DMS114 treated with DMSO at 0.1 percent for 48 hours (cell line): ENCODE results near the gene VSTM2B.

Source experiments
- DNase-seq: peaks from one replicate; lab custom pipeline; 2025; ENCODE audit not compliant: unreplicated experiment; lab: John Stamatoyannopoulos, UW

The VSTM2B gene

DNA sequence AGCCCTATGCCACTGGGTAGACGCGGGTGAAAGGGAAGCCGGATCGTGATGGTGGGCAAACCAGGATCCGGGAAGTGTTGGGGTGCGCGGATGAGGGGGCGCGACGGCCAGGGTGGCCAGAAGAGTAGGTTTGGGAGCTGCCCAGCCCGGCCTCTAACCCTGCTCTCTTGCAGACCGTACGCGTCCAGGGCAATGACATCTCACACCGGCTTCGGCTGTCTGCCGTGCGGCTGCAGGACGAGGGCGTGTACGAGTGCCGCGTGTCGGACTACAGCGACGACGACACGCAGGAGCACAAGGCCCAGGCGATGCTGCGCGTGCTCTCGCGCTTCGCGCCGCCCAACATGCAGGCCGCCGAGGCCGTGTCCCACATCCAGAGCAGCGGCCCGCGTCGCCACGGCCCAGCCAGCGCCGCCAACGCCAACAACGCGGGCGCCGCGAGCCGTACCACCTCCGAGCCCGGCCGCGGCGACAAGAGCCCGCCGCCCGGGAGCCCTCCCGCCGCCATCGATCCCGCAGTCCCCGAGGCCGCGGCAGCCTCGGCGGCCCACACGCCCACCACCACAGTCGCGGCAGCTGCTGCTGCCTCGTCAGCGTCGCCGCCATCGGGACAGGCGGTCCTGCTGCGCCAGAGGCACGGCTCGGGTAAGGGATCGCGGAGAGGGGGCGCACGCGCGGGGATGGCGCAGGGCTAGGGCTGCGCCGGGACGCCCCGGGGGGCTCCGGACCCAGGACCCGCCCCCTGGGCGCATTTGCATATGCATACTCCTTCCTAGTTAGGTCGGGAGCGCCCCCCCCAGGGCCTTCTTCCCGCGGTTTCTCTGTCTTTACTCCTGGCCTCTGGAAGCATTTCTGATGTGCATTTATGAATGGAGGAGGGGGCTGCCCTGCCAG lies 4.1 kb downstream of the VSTM2B start:
- no peak for DNase-seq

DNA sequence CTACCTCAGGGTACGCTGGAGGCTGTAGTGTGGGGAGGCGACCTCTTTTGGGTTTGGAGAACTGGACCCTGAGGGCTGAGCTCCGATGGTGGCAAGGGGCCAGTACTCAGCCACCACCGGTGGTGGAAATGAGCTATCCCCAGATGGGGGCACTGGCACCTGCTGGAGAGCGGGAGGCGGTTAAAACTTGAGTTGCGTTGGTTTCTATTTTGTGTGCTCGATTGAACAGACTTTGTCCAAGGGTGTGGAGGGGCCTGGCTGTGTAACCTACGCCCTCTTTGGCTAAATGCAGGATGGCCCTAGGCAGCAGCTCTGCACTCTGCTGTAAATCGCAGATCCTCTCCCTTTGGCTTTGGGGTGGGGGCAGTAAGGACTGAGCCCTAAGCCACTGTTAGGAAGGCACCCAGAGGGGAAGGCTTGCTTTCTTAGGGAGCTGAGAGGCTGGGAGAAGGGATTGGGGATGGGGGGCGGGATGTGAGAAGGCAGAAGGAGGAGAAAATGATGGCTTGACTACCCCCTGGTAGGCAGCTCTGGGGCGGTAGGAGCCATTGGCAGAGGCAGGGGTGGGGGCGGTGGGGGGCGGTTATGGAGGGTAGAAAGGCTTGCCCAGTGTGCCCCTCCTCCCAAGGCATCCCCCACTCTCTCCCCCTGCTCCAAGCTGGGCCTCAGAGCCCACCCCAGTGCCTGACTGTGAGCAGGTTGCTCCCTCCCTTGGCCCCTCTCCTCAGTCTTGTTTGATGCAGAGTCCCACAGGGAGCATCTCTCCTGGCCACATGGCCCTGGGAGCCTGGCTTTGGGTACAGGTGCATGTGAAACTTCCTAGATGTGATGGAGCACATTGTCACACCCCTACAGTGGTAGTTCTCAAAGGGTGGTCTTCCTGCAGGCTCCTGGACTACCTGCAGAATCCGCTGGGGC lies 5.0 kb downstream of the VSTM2B start:
- no peak for DNase-seq

DNA sequence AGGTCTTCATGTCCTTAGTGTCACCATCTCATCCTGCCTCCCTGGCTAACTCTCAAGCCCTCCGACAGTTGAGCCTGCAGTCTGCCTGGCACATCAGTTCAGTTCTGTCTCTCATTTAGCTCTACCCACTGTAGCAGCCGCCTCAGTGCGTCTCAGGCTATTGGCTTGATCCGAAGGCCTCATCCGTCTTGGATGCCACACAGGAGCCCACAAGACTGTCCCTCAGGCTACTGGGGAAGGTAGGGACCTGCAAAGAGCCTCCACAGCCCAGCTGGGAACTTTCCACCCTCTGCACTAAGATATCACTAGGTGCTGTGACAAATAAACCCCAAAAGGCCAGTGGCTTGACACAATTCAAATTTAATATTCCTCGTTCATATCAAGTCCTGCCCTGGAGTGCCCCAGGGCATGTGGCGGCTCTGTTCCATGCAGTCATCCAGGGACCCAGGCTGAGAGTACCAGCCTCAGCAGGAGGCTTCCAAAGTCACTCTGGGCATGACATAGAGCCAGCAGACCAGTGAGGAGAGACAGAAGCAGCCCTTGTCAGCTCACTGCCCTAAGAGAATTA lies 5.7 kb downstream of the VSTM2B start:
- DNase-seq, result no peak

DNA sequence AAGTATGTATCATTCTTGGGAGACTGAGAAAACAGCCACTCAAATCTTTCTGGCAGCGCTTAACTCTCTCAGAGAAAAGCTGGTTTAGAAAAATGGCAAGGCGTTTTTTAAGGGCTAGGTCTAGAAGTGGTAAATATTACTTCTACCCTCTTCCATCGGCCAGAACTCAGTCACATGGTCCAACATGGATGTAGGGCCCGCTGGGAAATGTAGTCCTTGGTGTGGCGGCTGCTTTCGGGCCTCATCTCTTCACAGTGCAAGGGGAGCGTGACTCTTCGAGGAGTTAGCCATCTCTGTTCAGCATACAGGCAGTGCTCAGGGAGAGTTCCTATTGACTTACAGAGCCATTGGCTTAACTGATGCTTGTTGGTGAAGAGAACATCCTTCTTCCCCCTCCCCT lies 6.3 kb downstream of the VSTM2B start:
- DNase-seq, result no peak

DNA sequence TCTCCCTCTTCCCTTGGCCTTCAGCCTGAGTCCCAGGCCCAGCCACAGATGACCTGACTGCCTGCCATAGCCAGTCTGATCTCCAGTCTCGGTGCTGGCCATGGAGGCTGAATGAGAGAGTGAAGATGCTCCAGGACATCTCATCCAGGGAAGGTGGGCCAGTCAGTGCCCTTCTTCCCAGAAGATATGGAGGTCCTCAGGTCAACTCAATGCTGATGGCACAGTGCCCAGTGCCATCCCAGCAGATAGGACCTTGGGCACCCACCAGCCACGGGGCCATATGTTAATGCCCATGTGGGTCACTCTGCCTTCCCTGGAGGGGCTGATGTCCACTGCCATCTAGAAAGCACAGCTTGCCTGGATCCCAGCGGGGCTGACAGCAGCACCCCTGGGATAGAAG lies 7.2 kb downstream of the VSTM2B start:
- no peak for DNase-seq

DNA sequence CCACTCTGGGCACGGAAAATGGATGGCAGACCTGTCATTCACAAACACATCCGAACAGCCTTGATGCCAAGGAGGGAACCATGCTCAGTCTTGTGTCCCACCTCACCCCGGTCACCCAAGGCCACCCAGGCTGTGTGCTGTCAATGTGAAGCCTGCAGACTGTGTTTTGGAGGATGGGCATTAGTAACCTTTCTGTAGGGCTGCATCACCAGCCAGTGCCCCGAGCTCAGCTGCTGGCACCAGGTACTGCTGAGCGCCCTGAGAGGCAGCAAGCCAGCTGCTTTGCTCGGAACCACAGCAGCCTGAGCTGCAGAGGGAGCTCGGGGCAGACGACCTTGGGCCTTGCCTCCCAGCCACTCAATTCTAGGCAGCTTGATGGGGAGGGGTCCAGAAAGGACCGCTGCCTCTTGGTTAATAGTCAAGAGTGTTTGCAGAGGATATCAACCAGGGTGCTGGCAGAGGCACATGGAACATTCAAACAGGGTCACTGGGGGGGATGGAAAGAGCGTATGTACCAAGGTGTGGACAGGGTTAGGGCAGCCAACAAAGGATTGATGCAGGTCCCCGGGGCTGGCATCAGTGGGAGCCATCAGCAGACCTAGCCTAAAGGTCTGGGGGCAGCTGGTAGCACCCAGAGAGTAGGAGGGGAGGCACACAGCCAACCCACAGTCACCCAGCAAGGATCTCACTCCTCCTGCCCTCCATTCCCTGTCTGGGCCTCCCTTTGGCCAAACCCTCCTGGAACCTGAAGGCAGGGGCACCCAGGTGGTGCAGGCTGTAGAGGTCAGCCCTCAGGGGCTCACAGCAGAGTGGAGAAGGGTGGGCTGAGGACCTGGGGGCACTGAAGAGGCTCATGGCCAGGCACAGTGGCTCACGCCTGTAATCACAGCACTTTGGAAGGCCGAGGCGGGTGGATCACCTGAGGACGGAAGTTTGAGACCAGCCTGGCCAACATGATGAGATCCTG lies 8.1 kb downstream of the VSTM2B start:
- no peak for DNase-seq

DNA sequence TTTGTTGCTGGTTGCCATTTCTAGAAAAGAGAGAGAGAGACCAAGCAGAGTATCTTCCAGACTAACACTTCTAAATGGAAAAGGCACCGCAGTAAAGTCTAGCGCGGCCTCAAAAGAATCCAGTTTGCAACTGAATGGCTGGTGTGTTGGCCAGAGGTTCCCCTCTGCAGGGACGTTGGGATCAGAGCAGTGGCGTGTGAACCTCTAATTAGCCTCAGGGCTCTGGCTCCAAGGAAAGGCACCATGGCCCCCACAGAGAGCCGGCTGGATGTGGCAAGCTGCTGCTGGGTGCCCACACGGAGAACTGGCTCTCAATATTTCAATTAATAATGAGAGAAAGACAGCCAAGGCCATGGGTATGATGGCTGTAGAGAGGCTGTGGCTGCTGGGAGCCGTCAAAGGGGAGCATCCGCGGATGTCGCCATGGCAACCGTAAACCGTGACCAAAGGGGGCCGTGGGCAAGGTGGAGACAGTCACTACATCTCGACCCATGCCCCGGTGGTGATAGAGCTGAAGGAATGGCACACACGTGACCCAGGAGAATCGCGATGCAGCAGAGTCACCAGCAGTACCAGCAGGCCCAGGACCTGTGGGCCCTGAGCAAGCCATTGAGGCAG lies 9.5 kb downstream of the VSTM2B start:
- no peak for DNase-seq

DNA sequence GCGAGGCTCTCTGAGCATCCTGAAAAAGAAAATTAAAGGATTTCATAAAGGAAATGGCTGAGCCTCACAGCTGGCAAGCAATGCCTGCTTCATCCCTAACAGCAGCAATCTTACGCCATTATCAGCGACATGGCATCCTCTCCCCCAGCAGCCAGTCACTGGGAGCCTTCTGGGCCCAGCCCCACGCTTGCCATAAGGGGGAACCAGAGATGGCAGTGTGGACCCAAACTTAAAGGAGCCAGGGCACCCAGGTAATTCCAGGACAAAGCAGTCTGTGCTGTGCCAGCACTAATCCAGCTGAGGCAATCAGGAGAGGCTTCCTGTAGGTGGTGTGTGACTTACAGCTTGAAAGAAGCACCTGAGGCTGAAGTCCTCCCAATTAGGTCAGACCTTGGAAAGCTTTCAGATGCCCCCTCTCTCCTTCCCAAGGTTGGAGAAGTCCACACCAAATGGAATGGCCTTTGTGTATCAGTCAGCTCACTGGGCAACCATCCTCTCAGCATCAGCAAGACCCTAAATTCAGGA lies 10.3 kb downstream of the VSTM2B start:
- no peak for DNase-seq

DNA sequence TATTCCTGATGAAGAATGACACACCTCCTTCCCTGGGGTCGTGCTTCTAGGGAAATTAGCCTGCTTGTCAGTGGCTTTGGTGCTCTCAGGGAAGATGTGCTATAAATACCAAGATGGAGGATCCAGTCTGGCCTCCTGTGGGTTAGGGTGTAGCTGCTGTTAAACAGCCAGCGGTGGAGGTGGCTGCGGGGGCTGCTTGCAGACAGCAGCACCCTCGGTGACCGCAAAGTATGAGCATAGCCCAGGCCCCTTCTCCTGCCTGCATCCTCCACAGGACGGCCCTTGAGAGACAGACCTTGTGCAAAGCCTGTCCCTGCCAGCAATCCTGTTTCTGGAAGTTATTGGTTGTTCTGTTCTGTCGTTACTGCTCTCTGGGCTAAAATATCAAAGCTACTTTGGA lies 11.4 kb downstream of the VSTM2B start:
- DNase-seq, result no peak

DNA sequence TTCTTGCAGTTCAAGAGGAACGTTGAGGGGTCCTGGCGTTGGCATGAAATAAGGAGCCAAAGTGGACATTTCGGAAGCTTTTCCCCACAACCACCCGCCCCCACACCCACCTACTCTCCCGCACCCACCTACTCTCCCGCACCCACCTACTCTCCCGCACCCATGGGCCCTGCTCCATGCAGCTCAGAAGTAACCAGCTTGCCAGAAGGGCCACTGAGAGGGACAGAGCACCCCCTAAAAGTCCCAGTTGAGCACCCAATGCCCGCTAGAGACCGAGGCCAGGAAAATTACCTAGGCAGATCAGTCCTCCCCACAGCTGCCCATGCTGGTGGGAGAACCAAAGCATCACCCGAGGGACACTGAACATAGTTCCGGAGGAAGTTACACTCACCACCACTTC lies 11.8 kb downstream of the VSTM2B start:
- no peak for DNase-seq

DNA sequence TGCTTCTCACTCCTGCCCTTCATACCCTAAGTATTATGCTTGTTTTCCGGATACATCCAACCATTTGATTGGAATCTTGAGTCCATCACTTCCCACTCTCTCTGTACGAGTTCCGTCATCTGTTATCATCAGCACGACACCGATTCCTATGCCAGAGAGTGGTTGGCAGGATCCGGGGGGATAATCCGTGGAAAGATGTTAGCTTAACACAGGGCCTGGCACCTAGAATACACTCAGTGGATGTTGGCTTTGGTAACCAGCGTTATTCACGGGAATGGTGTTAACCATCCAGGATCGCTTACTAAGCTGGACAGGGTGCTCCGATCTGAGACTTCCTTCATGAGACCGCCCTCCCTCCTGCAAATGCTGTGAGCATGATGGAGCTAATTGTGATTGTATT lies 12.4 kb downstream of the VSTM2B start:
- DNase-seq, result no peak

DNA sequence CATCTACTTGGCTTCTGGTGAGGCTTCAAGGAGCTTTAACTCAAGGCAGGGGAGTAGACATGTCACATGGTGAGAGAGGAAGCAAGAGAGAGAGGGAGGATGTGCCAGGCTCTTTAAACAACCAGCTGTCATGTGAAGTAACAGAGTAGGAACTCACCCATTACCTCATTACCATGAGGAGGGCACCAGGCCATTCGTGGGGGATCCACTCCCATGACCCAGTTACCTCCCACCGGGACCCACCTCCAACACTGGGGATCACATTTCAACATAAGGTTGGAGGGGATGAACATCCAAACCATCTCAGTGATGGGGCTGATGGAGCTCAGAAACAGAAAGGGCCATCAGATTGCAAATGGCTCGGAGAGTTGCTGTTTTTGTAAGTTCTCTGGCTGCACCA lies 12.9 kb downstream of the VSTM2B start:
- DNase-seq, result no peak

DNA sequence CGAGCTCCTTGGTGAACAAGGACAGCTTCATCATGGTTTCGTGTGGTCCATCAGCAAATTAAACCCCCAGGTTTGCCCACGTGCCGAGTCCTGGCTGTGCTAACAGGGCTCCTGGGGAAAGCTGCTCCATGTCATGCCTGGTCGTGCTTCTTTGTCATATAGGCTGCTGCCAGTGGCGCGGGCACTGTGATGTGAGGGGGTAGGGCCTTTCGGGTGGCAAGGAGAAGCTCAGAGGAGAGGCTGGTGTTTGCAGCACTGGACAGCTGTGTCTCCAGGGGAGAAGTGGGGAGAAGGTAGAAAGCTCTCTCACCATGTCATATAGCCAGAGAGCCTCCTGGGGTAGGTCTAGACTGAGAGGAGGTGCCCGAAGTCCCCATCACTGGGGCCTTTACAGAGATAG lies 13.3 kb downstream of the VSTM2B start:
- DNase-seq, result no peak

DNA sequence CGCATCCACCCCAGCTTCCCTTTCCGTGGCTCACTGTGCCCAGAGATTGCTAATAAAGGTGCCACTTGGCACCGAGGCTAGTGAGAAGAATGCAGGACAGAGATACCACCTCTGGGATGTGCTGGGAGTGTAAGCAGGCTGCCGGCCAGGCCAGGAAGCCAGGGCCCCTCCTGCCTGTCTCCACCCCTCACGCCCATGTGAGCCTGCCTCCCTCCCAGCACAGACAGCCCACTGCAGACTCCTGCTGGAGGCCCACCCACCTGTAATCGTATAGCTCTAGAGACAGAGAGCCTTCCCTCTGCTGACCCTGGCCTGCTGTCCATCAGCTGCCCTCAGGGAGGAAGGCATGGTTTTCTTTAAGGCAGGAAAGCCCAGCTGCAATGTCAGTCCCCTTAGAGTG lies 13.9 kb downstream of the VSTM2B start:
- DNase-seq, result no peak

DNA sequence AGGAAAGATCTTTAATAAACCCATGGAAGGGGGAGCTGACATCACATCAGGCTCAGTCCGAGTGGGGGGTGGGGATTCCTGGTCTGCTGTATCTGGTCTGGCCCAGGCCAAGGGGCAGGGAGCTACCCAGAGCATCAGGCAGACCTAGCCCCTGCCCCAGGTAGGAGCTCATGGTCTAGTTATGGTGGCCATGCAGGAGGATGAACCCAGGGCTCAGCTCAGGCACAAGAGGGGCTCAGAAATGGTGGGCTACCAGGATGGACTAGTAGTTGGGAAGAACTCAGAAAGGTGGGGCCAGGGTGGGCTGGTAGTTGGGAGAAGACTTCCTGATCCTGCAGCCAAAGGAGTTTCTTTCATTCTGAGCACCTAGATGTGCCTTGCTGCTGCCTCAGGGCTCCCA lies 14.3 kb downstream of the VSTM2B start:
- no peak for DNase-seq

DNA sequence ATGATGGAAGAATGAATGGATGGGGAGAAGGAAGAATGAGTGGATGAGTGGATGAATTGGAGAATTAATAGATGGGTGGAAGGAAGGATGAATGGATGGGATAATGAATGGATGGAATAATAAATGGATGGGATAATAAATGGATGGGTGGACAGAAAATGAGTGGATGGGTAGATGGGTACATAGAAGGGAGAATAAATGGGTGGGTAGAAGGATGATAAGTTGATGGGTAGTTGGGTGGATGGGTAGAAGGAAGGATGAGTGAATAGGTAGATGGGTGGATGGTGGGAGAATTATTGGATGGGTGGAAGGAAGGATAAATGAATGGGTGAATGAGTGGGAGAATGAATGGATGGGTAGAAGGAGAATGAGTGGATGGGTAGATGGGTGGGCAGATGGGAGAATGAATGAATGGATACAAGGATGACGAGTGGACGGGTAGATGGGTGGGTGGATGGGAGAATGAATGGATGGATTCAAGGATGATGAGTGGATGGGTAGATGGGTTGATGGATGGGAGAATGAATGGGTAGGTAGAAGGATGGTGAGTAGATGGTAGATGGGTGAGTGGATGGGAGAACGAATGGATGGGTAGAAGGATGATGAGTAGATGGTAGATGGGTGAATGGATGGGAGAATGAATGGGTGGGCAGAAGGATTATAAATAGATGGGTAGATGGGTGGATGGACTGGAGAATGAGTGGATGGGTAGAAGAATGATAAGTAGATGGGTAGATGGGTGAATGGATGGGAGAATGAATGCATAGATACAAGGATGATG lies 15.9 kb downstream of the VSTM2B start:
- DNase-seq, result no peak

DNA sequence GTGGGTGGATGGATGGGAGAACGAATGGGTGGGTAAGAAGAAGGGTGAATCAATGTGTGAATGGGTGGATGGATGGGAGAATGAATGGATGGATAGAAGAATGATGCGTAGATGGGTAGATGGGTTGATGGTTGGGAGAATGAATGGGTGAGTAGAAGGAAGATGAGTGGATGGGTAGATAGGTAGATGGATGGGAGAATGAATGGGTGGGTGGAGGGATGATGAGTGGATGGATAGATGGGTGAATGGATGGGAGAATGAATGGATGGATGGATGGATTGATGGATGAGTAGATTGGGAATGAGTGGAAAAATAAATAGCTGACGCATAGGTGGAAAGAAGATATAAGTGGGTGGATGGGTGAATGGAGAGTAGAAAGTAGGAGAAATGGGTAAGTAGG lies 16.5 kb downstream of the VSTM2B start:
- no peak for DNase-seq

DNA sequence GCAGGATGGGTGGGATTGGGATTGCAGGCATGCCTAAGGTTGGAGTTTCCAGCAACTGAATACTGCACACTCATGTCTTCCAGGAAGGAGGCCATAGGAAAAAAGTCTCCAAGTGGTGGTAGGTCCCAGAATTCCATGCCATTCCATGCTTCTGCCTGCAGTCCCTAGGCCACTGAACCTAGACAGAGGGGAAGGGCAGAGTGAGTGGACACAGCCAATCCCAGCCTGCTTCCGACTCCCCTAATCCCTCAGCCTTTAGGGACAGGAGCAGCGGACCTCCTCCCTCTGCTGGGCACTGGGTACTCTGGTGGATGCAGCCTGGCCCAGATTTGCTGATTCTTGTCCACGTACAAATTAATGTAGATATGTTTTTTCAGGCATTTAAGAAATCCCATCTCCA lies 17.0 kb downstream of the VSTM2B start:
- DNase-seq, result no peak

DNA sequence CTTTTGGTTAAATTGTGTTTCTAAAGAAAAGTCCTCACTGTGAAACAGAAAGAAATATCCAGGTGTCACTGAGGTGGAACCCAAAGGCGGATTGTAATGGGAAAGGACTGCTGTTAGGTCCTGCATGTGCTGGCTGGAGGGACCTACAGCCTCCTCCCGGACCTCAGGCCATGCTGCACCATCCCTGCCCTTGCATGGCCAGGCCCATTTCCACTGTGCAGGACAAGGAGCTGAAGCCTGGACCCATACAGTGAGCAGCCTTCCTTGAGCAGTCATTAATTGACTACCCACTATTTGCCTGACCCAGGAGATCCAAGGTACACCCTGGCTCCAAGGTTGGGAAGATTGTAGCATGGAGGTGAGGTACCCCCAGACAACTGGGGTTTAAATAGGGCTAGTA lies 17.6 kb downstream of the VSTM2B start:
- no peak for DNase-seq
